Fibroblast of the aortic adventitia (primary cell): ENCODE data around the gene DUS1L. TPM values are rescaled to one million over a fixed set of nuclear protein-coding genes. Genes with fewer than 3 reads are reported as not detected.

ENCODE experiments used
- DNase-seq: peaks from one replicate; pipeline ENCODE4 v3.0.0-alpha.2; 2010; ENCODE audit warnings: low read depth
- H3K4me3 ChIP-seq: 2 replicates; pipeline ENCODE4 v1.5.1; 2011; ENCODE audit warnings: low read depth, mild to moderate bottlenecking, control low read depth, low read length, moderate library complexity
- CTCF ChIP-seq: IDR thresholded peaks from 2 replicates; pipeline ENCODE4 v1.5.1; 2011; ENCODE audit warnings: mild to moderate bottlenecking, low read length, control low read depth, inconsistent platforms; ENCODE audit not compliant: insufficient read depth
- total RNA-seq: library from RNA; depleted of rRNA; stranded (reverse); fragments of >200 nt; gene quantifications from 2 replicates; pipeline ENCODE4 v1.2.3, GENCODE V29; 2012; ENCODE audit warnings: low replicate concordance

The DUS1L gene
- total RNA-seq, 1 donor = 33.8 TPM

- DNase-seq = no peak
- TF ChIP-seq CTCF = no peak
- no peak overlapping the region for H3K4me3 ChIP-seq
Measured at GRCh38 chr17:82087961-82088837, 22.6 kb upstream of the DUS1L start.

- no peak overlapping the region for H3K4me3 ChIP-seq
- DNase-seq = no peak
- TF ChIP-seq CTCF = no peak
Measured at GRCh38 chr17:82086941-82087906, 21.6 kb upstream of the DUS1L start.

- TF ChIP-seq CTCF = no peak
- DNase-seq = no peak
- no peak overlapping the region for H3K4me3 ChIP-seq
Measured at GRCh38 chr17:82085931-82086764, 20.5 kb upstream of the DUS1L start.

- TF ChIP-seq CTCF = no peak
- no peak overlapping the region for H3K4me3 ChIP-seq
- no peak for DNase-seq
Measured at GRCh38 chr17:82085031-82085861, 19.6 kb upstream of the DUS1L start.

- no peak for TF ChIP-seq CTCF
- no peak overlapping the region for H3K4me3 ChIP-seq
- DNase-seq = no peak
Measured at GRCh38 chr17:82084373-82085030, 18.9 kb upstream of the DUS1L start.
